Measurements from ENCODE around the gene MFAP2. TPM values are rescaled to one million over a fixed set of nuclear protein-coding genes. Genes with fewer than 3 reads are reported as not detected.

MFAP2 gene
- total RNA-seq, 1 donor from 2014 or later: 172 TPM

DNA sequence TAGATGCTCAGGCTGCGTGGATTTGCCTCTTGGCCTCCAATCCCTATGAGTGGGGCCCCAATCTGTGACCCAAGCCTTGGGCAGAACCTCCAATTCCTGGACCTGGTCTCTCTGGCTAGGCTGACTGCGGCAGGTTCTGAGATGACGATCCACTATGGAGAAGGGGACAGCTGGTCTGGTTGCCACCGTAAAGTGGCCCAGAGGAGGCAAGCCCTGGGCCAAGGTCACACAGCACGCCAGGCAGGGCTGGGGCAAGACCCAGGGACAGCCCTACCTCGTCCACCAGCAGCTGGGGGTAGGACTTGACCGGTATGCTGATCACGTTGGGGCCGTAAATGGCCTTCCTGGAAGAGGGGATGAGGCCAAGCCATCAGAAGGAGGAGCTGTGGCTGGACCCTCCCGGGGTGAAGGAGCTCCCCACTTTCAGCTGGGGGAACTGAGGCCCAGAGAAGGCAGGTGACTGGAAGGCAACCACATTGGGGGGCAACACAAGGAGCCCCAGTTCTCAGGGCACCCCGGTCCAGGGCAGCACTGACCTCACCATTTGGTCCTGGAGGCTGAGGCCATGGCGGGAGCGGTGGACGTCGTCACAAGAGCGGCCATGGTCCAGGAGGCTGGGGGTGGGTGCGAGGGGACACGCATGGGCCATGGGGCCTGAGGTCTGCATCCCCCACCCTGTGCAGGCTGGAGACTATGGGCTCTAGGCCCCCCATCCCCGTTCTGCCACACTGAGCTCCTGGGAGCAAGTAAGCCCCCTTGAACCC, 21.5 kb upstream of the MFAP2 start:
- H3K27ac Mint-ChIP-seq (ENCODE audit: unreplicated experiment): no peak overlapping the region
- no peaks in the 10 kb centered on the region for H3K9me3 Mint-ChIP-seq (ENCODE audit: unreplicated experiment)
- no peak for DNase-seq (ENCODE audit: extremely low spot score, unreplicated experiment)
- TF ChIP-seq, protein P1, sequence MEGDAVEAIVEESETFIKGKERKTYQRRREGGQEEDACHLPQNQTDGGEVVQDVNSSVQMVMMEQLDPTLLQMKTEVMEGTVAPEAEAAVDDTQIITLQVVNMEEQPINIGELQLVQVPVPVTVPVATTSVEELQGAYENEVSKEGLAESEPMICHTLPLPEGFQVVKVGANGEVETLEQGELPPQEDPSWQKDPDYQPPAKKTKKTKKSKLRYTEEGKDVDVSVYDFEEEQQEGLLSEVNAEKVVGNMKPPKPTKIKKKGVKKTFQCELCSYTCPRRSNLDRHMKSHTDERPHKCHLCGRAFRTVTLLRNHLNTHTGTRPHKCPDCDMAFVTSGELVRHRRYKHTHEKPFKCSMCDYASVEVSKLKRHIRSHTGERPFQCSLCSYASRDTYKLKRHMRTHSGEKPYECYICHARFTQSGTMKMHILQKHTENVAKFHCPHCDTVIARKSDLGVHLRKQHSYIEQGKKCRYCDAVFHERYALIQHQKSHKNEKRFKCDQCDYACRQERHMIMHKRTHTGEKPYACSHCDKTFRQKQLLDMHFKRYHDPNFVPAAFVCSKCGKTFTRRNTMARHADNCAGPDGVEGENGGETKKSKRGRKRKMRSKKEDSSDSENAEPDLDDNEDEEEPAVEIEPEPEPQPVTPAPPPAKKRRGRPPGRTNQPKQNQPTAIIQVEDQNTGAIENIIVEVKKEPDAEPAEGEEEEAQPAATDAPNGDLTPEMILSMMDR (IDR thresholded peaks at IDR 0.05): no peak
- peaks cover 29% of the 10 kb centered on the region for H3K36me3 Mint-ChIP-seq (ENCODE audit: unreplicated experiment)
- no peaks in the 10 kb centered on the region for H3K4me1 Mint-ChIP-seq (ENCODE audit: unreplicated experiment)
- H3K4me3 Mint-ChIP-seq (ENCODE audit: unreplicated experiment): no peak overlapping the region
- no peaks in the 10 kb centered on the region for H3K27me3 Mint-ChIP-seq (ENCODE audit: unreplicated experiment)

GRCh38 chr1:16999863-17000262, 19.4 kb upstream of the MFAP2 start:
- H3K27ac Mint-ChIP-seq (ENCODE audit: unreplicated experiment): no peak overlapping the region
- peaks cover 36% of the 10 kb centered on the region for H3K36me3 Mint-ChIP-seq (ENCODE audit: unreplicated experiment)
- no peak for DNase-seq (ENCODE audit: extremely low spot score, unreplicated experiment)
- H3K4me1 Mint-ChIP-seq (ENCODE audit: unreplicated experiment): no peaks in the 10 kb centered on the region
- no peaks in the 10 kb centered on the region for H3K9me3 Mint-ChIP-seq (ENCODE audit: unreplicated experiment)
- no peaks in the 10 kb centered on the region for H3K27me3 Mint-ChIP-seq (ENCODE audit: unreplicated experiment)
- TF ChIP-seq, protein P1 (IDR thresholded peaks at IDR 0.05): no peak
- H3K4me3 Mint-ChIP-seq (ENCODE audit: unreplicated experiment): no peak overlapping the region

DNA sequence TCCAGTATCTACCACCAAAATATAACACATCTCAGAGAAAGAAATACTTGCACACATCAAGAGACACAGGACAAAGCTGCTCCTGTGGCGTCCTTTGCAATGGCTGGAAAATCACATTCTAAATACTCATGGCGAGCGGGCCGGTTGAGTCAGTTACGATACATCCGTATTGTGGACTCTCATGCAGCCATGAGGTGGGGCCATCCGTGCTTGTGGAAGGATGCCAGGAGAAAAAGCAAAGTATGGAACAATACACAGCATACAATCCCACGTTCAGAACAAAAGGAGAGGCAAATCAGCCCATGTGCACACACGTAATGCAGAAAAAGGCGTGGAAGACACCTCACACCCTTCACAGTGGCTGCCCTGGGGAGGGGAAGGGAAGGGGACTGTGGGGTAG, 18.2 kb upstream of the MFAP2 start:
- H3K27me3 Mint-ChIP-seq (ENCODE audit: unreplicated experiment): no peaks in the 10 kb centered on the region
- no peaks in the 10 kb centered on the region for H3K4me1 Mint-ChIP-seq (ENCODE audit: unreplicated experiment)
- TF ChIP-seq, protein P1 (IDR thresholded peaks at IDR 0.05): no peak

GRCh38 chr1:16996845-16997244, 16.4 kb upstream of the MFAP2 start:
- no peaks in the 10 kb centered on the region for H3K9me3 Mint-ChIP-seq (ENCODE audit: unreplicated experiment)
- TF ChIP-seq, protein P1 (IDR thresholded peaks at IDR 0.05): no peak
- no peaks in the 10 kb centered on the region for H3K4me1 Mint-ChIP-seq (ENCODE audit: unreplicated experiment)
- no peak overlapping the region for H3K27ac Mint-ChIP-seq (ENCODE audit: unreplicated experiment)
- no peak overlapping the region for H3K4me3 Mint-ChIP-seq (ENCODE audit: unreplicated experiment)
- no peak for DNase-seq (ENCODE audit: extremely low spot score, unreplicated experiment)
- peaks cover 21% of the 10 kb centered on the region for H3K36me3 Mint-ChIP-seq (ENCODE audit: unreplicated experiment)
- no peaks in the 10 kb centered on the region for H3K27me3 Mint-ChIP-seq (ENCODE audit: unreplicated experiment)

More for the DNA sequence above, 18.2 kb upstream of the MFAP2 start:
- Mint-ChIP-seq H3K9me3 (ENCODE audit: unreplicated experiment) (no peaks in the 10 kb centered on the region), H3K27ac (ENCODE audit: unreplicated experiment) (no peak overlapping the region), H3K4me3 (ENCODE audit: unreplicated experiment) (no peak overlapping the region), H3K36me3 (ENCODE audit: unreplicated experiment) (peaks cover 27% of the 10 kb centered on the region)
- DNase-seq (ENCODE audit: extremely low spot score, unreplicated experiment): no peak

DNA sequence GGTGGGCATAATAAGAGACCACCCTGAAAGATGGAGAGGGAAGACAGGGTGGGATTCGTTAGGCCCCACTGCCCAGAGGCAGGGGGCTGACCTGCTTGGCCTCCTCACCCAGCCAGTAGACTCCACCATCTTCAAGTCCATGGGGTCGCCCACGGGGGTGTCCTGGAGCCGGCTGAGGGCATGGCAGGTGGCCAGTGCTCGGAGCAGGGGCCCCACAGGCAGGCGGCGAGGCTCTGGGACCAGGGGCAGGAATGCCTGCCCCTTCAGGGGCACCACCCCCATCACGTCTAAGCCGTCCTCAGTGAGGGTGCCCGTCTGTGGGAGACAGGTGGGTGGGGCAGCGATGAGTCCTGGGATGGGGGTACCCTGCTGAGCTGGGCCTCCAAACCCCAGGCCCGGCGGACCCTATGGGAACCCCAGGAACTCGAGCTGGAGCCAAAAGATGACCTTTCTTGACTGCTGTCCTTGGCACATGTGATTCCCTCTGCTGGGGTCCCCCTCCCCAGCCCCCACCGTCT, 13.2 kb upstream of the MFAP2 start:
- Mint-ChIP-seq H3K27me3 (ENCODE audit: unreplicated experiment) (no peaks in the 10 kb centered on the region), H3K4me1 (ENCODE audit: unreplicated experiment) (no peaks in the 10 kb centered on the region), H3K9me3 (ENCODE audit: unreplicated experiment) (no peaks in the 10 kb centered on the region), H3K4me3 (ENCODE audit: unreplicated experiment) (no peak overlapping the region), H3K36me3 (ENCODE audit: unreplicated experiment) (peaks cover 15% of the 10 kb centered on the region), H3K27ac (ENCODE audit: unreplicated experiment) (no peak overlapping the region)
- no peak for DNase-seq (ENCODE audit: extremely low spot score, unreplicated experiment)
- TF ChIP-seq, protein P1 (IDR thresholded peaks at IDR 0.05): no peak

Data from osteocyte (in vitro differentiated cells).